Mesendoderm (in vitro differentiated cells): ENCODE data around the gene COL4A2.

Experiments used
- DNase-seq: peaks from one replicate; pipeline ENCODE4 v3.0.0; 2013
- H2AK5ac ChIP-seq: 2 replicates; pipeline ENCODE4 v1.6.1; 2013; ENCODE audit warnings: low read length, inconsistent platforms
- H2BK120ac ChIP-seq: 2 replicates; pipeline ENCODE4 v1.6.1; 2013; ENCODE audit warnings: low read depth, mild to moderate bottlenecking, low read length, moderate library complexity, mixed read lengths
- H2BK15ac ChIP-seq: replicated peaks from 2 replicates; pipeline ENCODE4 v1.6.1; 2013; ENCODE audit warnings: low read depth, mild to moderate bottlenecking, moderate library complexity
- H2BK5ac ChIP-seq: 2 replicates; pipeline ENCODE4 v1.6.1; 2013; ENCODE audit warnings: low read length, inconsistent platforms
- H3K18ac ChIP-seq: 2 replicates; pipeline ENCODE4 v1.6.1; 2013; ENCODE audit warnings: mild to moderate bottlenecking, low read length, mixed read lengths
- H3K23ac ChIP-seq: one replicate; pipeline ENCODE4 v1.6.1; 2013; ENCODE audit warnings: low read length
- H3K27ac ChIP-seq: 2 replicates; pipeline ENCODE4 v1.5.1; 2013; ENCODE audit warnings: low read depth, mild to moderate bottlenecking, inconsistent platforms, low read length, moderate library complexity
- H3K27me3 ChIP-seq: 2 replicates; pipeline ENCODE4 v1.6.1; 2013; ENCODE audit warnings: low read length, control low read depth, mild to moderate bottlenecking, inconsistent platforms; ENCODE audit not compliant: insufficient read depth, poor library complexity
- H3K36me3 ChIP-seq: 2 replicates; pipeline ENCODE4 v1.6.1; 2013; ENCODE audit warnings: low read length, inconsistent platforms; ENCODE audit not compliant: control insufficient read depth, insufficient read depth
- H3K4ac ChIP-seq: one replicate; pipeline ENCODE4 v1.6.1; 2013; ENCODE audit warnings: low read depth, mild to moderate bottlenecking, low read length, moderate library complexity
- H3K4me1 ChIP-seq: 2 replicates; pipeline ENCODE4 v1.6.1; 2013; ENCODE audit warnings: low read depth, low read length, inconsistent platforms; ENCODE audit not compliant: control insufficient read depth
- H3K4me2 ChIP-seq: 2 replicates; pipeline ENCODE4 v1.6.1; 2013; ENCODE audit warnings: low read length
- H3K4me3 ChIP-seq: 2 replicates; pipeline ENCODE4 v1.5.1; 2013; ENCODE audit warnings: mild to moderate bottlenecking, low read length
- H3K56ac ChIP-seq: one replicate; pipeline ENCODE4 v1.6.1; 2013; ENCODE audit warnings: low read length
- H3K79me1 ChIP-seq: 2 replicates; pipeline ENCODE4 v1.6.1; 2013; ENCODE audit warnings: low read length, inconsistent platforms
- H3K79me2 ChIP-seq: 2 replicates; pipeline ENCODE4 v1.6.1; 2013; ENCODE audit warnings: mild to moderate bottlenecking, low read length; ENCODE audit not compliant: control insufficient read depth, insufficient read depth
- H3K9ac ChIP-seq: 2 replicates; pipeline ENCODE4 v1.6.1; 2013; ENCODE audit warnings: low read length, inconsistent platforms
- H4K5ac ChIP-seq: one replicate; pipeline ENCODE4 v1.6.1; 2013; ENCODE audit warnings: low read length
- H4K8ac ChIP-seq: one replicate; pipeline ENCODE4 v1.6.1; 2013; ENCODE audit warnings: low read depth, mild to moderate bottlenecking, control low read depth, low read length, moderate library complexity
- WGBS: extraction: QIAGEN DNeasy Blood & Tissue Kit; methylation state at CpG from one replicate; pipeline ENCODE4 v1.1.7; 2013; ENCODE audit warnings: low lambda C conversion rate, missing lambda C conversion rate; ENCODE audit not compliant: insufficient coverage; ENCODE audit errors: extremely low coverage; 5-methylcytosine and 5-hydroxymethylcytosine counted together

COL4A2 gene

DNA sequence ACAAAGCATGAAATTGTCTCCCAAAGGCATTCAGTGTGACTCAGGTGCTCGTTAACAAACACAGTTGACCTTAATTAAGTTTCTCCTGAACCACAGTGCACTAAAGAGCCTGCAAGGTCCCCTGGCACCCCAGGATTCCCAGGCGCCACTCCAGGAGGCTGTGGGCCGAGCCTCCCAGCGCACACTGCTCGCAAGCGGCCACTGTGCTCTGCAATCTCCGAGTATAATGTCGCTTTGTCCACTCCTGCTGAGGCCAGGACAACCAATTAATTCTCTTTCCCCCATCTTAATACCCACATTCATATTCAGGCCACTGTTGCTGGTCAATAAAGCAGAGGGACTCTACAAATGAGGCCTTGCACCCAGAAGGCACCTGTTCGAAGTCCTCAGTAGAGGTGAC is 245.7 kb downstream of the COL4A2 start:
- no peak overlapping the region for H2BK15ac ChIP-seq
- no peak overlapping the region for H2AK5ac ChIP-seq
- no peak overlapping the region for H2BK120ac ChIP-seq
- H3K27me3 ChIP-seq, result no peaks in the 10 kb centered on the region
- no peak overlapping the region for H3K4me3 ChIP-seq
- no peak overlapping the region for H2BK5ac ChIP-seq
- peaks cover 61% of the 10 kb centered on the region for H3K79me2 ChIP-seq
- no peak overlapping the region for H3K23ac ChIP-seq
- H3K27ac ChIP-seq, result no peak overlapping the region
- no peak overlapping the region for H3K56ac ChIP-seq
- peaks cover 14% of the 10 kb centered on the region for H3K4me1 ChIP-seq
- WGBS, result no CpG with 5 or more reads among the region's 9 CpGs
- no peak overlapping the region for H3K18ac ChIP-seq
- DNase-seq, result no peak
- no peak overlapping the region for H3K4me2 ChIP-seq
- H3K36me3 ChIP-seq, result peaks cover 2% of the 10 kb centered on the region
- no peak overlapping the region for H3K4ac ChIP-seq
- H3K9ac ChIP-seq, result no peak overlapping the region
- peaks cover 42% of the 10 kb centered on the region for H3K79me1 ChIP-seq
- H4K5ac ChIP-seq, result no peak overlapping the region
- H4K8ac ChIP-seq, result no peak overlapping the region

DNA sequence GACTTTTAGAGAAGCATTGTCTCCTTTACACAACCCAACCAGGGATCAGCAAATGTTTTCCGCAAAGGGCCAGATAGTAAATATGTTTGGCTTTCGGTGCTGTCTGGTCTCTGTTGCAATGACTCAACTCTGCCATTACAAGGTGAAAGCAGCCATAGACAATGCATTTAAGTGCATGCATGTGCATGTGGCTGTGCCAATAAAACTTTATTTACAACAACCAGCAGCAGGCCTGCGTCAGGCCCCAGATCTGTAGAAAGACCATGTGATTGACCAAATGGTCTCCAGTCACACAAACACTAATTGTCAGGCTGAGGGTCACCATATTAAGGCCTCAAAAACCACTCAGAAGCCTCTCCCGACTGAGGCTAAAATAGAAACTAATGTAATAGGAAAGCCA is 246.3 kb downstream of the COL4A2 start:
- H3K4me1 ChIP-seq, result peaks cover 14% of the 10 kb centered on the region
- H3K56ac ChIP-seq, result no peak overlapping the region
- H3K9ac ChIP-seq, result no peak overlapping the region
- H3K4me3 ChIP-seq, result no peak overlapping the region
- H3K18ac ChIP-seq, result no peak overlapping the region
- H4K8ac ChIP-seq, result no peak overlapping the region
- peaks cover 2% of the 10 kb centered on the region for H3K36me3 ChIP-seq
- H3K27me3 ChIP-seq, result no peaks in the 10 kb centered on the region
- no peak overlapping the region for H2BK15ac ChIP-seq
- peaks cover 44% of the 10 kb centered on the region for H3K79me1 ChIP-seq
- no peak overlapping the region for H2BK5ac ChIP-seq
- no peak overlapping the region for H3K27ac ChIP-seq
- DNase-seq, result no peak
- no peak overlapping the region for H2AK5ac ChIP-seq
- no peak overlapping the region for H2BK120ac ChIP-seq
- no peak overlapping the region for H3K4ac ChIP-seq
- peaks cover 61% of the 10 kb centered on the region for H3K79me2 ChIP-seq
- no peak overlapping the region for H3K23ac ChIP-seq
- no CpG with 5 or more reads among the region's 4 CpGs for WGBS
- no peak overlapping the region for H4K5ac ChIP-seq
- no peak overlapping the region for H3K4me2 ChIP-seq

DNA sequence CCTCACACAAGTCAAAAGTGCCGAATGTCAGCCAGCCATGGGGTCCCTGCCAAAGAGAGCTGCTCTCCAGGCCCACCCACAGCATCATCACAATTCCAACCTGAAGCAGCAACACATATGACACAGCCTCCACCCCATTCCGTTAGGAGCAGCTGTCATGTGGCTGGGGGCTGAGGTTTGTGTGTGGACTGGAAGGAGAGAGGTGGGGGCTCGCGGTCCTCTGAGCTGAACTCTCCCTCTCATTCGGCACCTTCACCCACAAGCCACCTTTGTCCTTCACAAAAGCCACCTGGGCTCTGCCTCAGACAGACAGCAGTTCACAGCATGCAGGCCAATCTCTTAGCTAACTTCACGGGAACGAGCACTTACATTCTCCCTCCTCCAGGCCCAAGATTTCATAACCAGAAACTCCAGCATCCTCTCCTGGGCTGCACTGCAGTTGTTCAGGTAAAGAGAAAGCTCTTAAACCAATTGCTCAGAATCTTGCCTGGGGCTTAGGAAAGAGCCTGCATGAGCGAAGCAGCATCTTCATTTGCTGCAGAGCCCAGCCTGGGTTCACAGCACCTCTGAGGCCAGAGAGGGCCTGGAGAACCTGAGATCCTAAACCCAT is 247.2 kb downstream of the COL4A2 start:
- Histone ChIP-seq H3K79me1 (peaks cover 38% of the 10 kb centered on the region), H2BK5ac (no peak overlapping the region), H3K27ac (no peak overlapping the region), H2AK5ac (no peak overlapping the region), H2BK120ac (no peak overlapping the region), H3K4me3 (no peak overlapping the region), H3K9ac (no peak overlapping the region), H3K23ac (no peak overlapping the region), H3K56ac (peak overlapping the region; percentile 49), H3K36me3 (peaks cover 2% of the 10 kb centered on the region), H4K8ac (no peak overlapping the region), H3K27me3 (no peaks in the 10 kb centered on the region), H3K4me1 (peaks cover 6% of the 10 kb centered on the region), H3K79me2 (peaks cover 60% of the 10 kb centered on the region), H3K18ac (no peak overlapping the region), H3K4me2 (no peak overlapping the region), H4K5ac (no peak overlapping the region), H2BK15ac (no peak overlapping the region), H3K4ac (no peak overlapping the region)
- no peak for DNase-seq
- WGBS, result no CpG with 5 or more reads among the region's 8 CpGs

DNA sequence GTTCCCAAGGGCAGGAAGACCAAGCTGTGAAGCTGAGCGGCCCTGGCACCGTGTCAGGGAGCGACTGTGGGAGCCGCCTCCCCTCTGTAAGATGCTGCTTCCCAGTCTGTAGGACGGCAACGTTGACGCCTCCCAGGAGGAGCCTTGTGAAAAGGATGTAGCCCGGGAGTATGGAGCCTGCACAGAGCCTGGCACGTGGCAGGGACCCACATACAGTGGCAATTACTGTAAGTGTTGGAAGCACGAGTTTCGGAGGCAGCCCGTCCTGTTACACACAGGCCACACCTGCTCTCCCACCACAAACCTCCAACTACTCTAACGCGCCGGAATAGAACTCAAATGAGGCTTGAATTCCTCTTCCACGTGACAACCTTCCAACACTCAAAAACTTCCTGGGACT is 247.9 kb downstream of the COL4A2 start:
- H3K27me3 ChIP-seq, result no peaks in the 10 kb centered on the region
- H3K79me1 ChIP-seq, result peaks cover 42% of the 10 kb centered on the region
- no peak overlapping the region for H2BK120ac ChIP-seq
- H3K18ac ChIP-seq, result no peak overlapping the region
- H3K36me3 ChIP-seq, result peaks cover 2% of the 10 kb centered on the region
- H3K79me2 ChIP-seq, result peaks cover 65% of the 10 kb centered on the region
- peak overlapping the region; percentile 19 for H3K23ac ChIP-seq
- no peak overlapping the region for H2AK5ac ChIP-seq
- peak overlapping the region; percentile 27 for H3K56ac ChIP-seq
- no peak overlapping the region for H4K5ac ChIP-seq
- DNase-seq, result no peak
- H4K8ac ChIP-seq, result no peak overlapping the region
- H3K27ac ChIP-seq, result no peak overlapping the region
- H3K4ac ChIP-seq, result no peak overlapping the region
- H3K4me2 ChIP-seq, result no peak overlapping the region
- no peak overlapping the region for H3K4me3 ChIP-seq
- H2BK5ac ChIP-seq, result no peak overlapping the region
- H3K4me1 ChIP-seq, result peaks cover 10% of the 10 kb centered on the region
- H2BK15ac ChIP-seq, result no peak overlapping the region
- no CpG with 5 or more reads among the region's 16 CpGs for WGBS
- no peak overlapping the region for H3K9ac ChIP-seq

DNA sequence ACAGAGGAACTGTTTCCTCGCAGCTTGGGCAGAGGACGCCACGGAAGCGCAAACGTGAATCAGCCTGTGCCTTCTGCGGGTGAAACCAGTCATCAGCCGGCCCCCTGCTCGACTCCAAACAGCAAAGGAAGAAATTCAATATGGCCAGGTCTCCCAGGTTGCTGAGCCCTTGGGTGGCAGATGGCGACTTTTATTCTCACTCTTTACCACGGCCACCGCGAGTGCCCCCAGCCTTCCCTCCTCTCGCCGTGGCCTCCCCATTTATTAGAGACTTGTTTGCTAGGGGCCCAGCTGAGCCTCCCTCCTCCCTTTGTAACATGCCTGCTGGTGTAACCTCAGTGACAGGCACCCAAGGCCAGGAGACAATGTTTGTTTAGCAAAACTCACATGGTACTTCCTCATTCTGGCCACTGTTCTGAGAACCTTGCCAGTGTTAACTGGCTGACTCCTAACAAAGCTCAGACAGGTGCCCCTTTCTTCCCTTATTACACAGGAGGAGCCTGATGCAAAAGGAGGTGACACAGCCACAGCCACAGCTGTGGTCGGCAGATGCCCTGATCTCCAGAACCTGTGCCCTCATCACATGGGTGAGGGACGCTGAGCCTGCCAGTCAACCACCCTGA is 248.6 kb downstream of the COL4A2 start:
- no CpG with 5 or more reads among the region's 16 CpGs for WGBS
- Histone ChIP-seq H3K27ac (no peak overlapping the region), H3K4me2 (no peak overlapping the region), H2AK5ac (no peak overlapping the region), H3K79me2 (peaks cover 63% of the 10 kb centered on the region), H3K4me3 (no peak overlapping the region), H3K4me1 (peaks cover 9% of the 10 kb centered on the region), H2BK120ac (no peak overlapping the region), H3K36me3 (peaks cover 2% of the 10 kb centered on the region), H3K18ac (no peak overlapping the region), H4K5ac (no peak overlapping the region), H3K79me1 (peaks cover 38% of the 10 kb centered on the region), H4K8ac (no peak overlapping the region), H3K4ac (no peak overlapping the region), H2BK15ac (no peak overlapping the region), H3K23ac (no peak overlapping the region), H3K9ac (no peak overlapping the region), H3K27me3 (no peaks in the 10 kb centered on the region), H2BK5ac (no peak overlapping the region), H3K56ac (no peak overlapping the region)
- no peak for DNase-seq

DNA sequence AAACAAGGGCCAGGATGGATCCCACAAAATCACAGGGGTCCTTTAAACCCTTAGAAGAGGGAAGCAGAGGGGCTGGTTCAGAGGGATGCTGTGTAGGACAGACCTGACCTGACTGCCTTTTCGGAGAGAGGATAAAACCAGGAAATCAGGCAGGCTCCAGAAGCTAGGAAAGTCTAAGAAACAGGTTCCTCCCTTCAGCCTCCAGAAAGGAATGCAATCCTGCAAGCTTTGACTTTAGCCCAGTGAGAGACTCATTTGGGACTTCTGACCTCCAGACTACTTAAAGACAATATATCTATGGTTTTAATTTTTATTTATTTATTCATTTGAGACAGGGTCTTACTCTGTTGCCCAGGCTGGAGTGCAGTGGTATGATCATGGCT is 249.1 kb downstream of the COL4A2 start:
- H2BK5ac ChIP-seq, result no peak overlapping the region
- no CpG with 5 or more reads among the region's 1 CpG for WGBS
- no peak overlapping the region for H4K8ac ChIP-seq
- no peak overlapping the region for H2BK120ac ChIP-seq
- peaks cover 2% of the 10 kb centered on the region for H3K36me3 ChIP-seq
- no peak for DNase-seq
- no peak overlapping the region for H3K56ac ChIP-seq
- no peak overlapping the region for H3K4me3 ChIP-seq
- no peak overlapping the region for H2AK5ac ChIP-seq
- H3K4me2 ChIP-seq, result no peak overlapping the region
- H2BK15ac ChIP-seq, result no peak overlapping the region
- peaks cover 62% of the 10 kb centered on the region for H3K79me2 ChIP-seq
- no peak overlapping the region for H3K27ac ChIP-seq
- no peaks in the 10 kb centered on the region for H3K27me3 ChIP-seq
- peaks cover 38% of the 10 kb centered on the region for H3K79me1 ChIP-seq
- no peak overlapping the region for H3K23ac ChIP-seq
- H3K18ac ChIP-seq, result no peak overlapping the region
- no peak overlapping the region for H3K9ac ChIP-seq
- H3K4ac ChIP-seq, result no peak overlapping the region
- peaks cover 7% of the 10 kb centered on the region for H3K4me1 ChIP-seq
- H4K5ac ChIP-seq, result no peak overlapping the region
